Lower leg skin (tissue), 4 donors: Measurements from ENCODE around the gene LRRC63. TPM values are rescaled to one million over a fixed set of nuclear protein-coding genes. Genes with fewer than 3 reads are reported as not detected.

Experiments used
- DNase-seq, 2 donors: peaks; one replicate each; pipeline ENCODE4 v3.0.0-alpha.2; 2019; ENCODE audit warnings: low spot score in 2 of 2
- H3K4me3 ChIP-seq: fragments of 200-600 bp; sonication (generic); 2 replicates; pipeline ENCODE4 v1.5.1; 2017; ENCODE audit warnings: mild to moderate bottlenecking, low read depth; ENCODE audit not compliant: poor library complexity, severe bottlenecking
- CTCF ChIP-seq, 3 donors: fragments of 450-650 bp; IDR thresholded peaks; one replicate each; pipeline ENCODE4 v1.5.1; 2016; ENCODE audit warnings: antibody characterized with exemption in 3 of 3, mild to moderate bottlenecking in 3 of 3, moderate library complexity in 2 of 3
- POLR2A ChIP-seq, 2 donors: fragments of 450-650 bp; IDR thresholded peaks; one replicate each; pipeline ENCODE4 v1.6.1; 2016 to 2017; ENCODE audit warnings: antibody characterized with exemption in 2 of 2, mild to moderate bottlenecking in 1 of 2, moderate library complexity in 1 of 2
- WGBS, 2 donors: methylation state at CpG; one replicate each; pipeline ENCODE4 v1.1.5; 2018; 5-methylcytosine and 5-hydroxymethylcytosine counted together
- intact Hi-C: fragments of 100-400 bp; cut with DNase I; formaldehyde crosslinking; loops from one replicate; pipeline ENCODE4 v1.15.0; 2023; ENCODE audit warnings: low total_unique reads
- total RNA-seq, 4 donors: library from RNA; depleted of rRNA; stranded (reverse); fragments of >200 nt; gene quantifications; one replicate each; pipeline ENCODE4 v1.1.0, GENCODE V29; 2016

The LRRC63 gene
- total RNA-seq, 4 donors from 2014 or later = not detected

DNA sequence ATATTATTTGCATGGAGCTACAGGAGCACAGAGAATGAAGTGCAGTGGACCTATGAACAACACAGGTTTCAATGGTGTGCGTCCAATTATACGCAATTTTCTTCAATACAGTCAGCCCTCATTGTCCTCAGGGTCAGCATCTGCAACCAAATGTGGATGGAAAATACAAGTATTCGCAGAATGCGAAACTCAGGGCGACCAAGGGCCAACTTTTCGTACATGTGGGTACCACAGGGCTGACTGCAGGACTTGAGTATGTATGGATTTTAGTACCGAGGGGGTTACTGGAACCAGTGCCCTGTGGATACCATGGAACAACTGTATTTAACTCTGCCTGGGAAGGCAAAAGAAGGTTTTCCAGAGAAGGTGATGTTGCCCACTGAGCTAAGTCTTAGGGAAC is 40.0 kb upstream of the LRRC63 start:
- no peak overlapping the region for H3K4me3 ChIP-seq
- no peak for TF ChIP-seq POLR2A (IDR thresholded peaks at IDR 0.05)
- no peak for TF ChIP-seq CTCF (IDR thresholded peaks at IDR 0.05)
- 91 to 96% methylated on average over 7 of the region's 7 CpGs for WGBS, 2 donors
- no peak for DNase-seq
- intact Hi-C loops = no loop called here

DNA sequence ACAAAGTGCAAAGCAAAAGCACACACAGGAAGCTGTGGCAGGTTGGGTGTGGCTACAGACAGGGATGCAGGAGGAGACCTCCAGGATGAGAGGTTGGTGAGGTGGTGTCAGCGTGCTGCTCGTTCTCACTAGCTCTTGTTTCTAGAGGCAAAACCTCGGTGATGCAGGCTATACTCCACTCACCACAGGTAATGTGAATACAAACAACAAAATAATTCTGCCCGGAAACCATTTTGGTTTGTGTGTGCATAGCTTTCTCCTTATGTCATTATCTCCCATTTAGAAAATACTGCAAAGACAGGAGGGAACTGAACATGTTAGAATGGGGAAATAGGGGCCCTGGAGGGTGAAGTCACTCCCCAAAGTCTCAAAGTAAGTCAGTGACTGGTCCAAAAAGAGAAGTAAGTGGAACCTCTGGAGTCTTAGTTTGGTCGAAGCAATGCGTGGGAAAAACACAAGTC is 39.2 kb upstream of the LRRC63 start:
- no peak overlapping the region for H3K4me3 ChIP-seq
- WGBS, 2 donors = 72 to 78% methylated on average over 6 of the region's 6 CpGs
- DNase-seq = no peak
- TF ChIP-seq POLR2A (IDR thresholded peaks at IDR 0.05) = no peak
- TF ChIP-seq CTCF (IDR thresholded peaks at IDR 0.05) = no peak
- intact Hi-C loops = no loop called here

- intact Hi-C loops = no loop called here
- no peak for TF ChIP-seq CTCF (IDR thresholded peaks at IDR 0.05)
- TF ChIP-seq POLR2A (IDR thresholded peaks at IDR 0.05) = no peak
- DNase-seq = no peak
- WGBS, 2 donors = 67 to 72% methylated on average over 2 of the region's 2 CpGs
- H3K4me3 ChIP-seq = no peak overlapping the region
These were observed 38.1 kb upstream of the LRRC63 start for GRCh38 chr13:46173656-46174055.

GRCh38 chr13:46176756-46177155 is 35.0 kb upstream of the LRRC63 start:
- WGBS, 2 donors = 59 to 67% methylated on average over 3 of the region's 3 CpGs
- no peak for DNase-seq
- intact Hi-C loops = no loop called here
- TF ChIP-seq CTCF (IDR thresholded peaks at IDR 0.05) = no peak
- TF ChIP-seq POLR2A (IDR thresholded peaks at IDR 0.05) = no peak
- no peak overlapping the region for H3K4me3 ChIP-seq

DNA sequence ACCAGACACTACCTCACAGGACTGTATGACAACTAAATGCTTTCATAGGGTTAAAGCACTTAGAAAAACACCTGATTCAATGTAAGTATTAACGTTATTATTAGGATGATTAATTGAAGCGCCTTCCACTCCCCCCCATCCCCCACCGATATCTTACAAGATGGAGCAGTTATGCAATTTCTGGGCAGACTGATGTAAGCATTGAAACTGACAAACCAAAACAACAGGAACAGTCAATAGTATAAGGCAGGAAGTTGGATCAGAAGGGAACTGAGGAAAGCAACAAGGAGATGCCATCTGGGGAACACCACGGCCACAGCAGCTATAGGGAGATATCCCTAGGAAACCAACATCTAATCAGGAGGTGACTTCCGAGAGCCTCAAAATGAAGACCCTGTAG is 33.6 kb upstream of the LRRC63 start:
- no peak for DNase-seq
- intact Hi-C loops = no loop called here
- TF ChIP-seq POLR2A (IDR thresholded peaks at IDR 0.05) (no peak), CTCF (IDR thresholded peaks at IDR 0.05) (no peak)
- 62 to 79% methylated on average over 5 of the region's 5 CpGs for WGBS, 2 donors
- H3K4me3 ChIP-seq = no peak overlapping the region

- no peak overlapping the region for H3K4me3 ChIP-seq
- TF ChIP-seq POLR2A (IDR thresholded peaks at IDR 0.05) = no peak
- TF ChIP-seq CTCF (IDR thresholded peaks at IDR 0.05) = no peak
- intact Hi-C loops = no loop called here
- DNase-seq = no peak
These were observed 32.9 kb upstream of the LRRC63 start for GRCh38 chr13:46178821-46179220.
